ENCODE results near the gene JMJD1C. TPM values are rescaled to one million over a fixed set of nuclear protein-coding genes. Genes with fewer than 3 reads are reported as not detected.

Gene JMJD1C
- total and polyA plus RNA-seq, 12 donors = 14.4 to 70.4 (median 39.2) TPM

DNA sequence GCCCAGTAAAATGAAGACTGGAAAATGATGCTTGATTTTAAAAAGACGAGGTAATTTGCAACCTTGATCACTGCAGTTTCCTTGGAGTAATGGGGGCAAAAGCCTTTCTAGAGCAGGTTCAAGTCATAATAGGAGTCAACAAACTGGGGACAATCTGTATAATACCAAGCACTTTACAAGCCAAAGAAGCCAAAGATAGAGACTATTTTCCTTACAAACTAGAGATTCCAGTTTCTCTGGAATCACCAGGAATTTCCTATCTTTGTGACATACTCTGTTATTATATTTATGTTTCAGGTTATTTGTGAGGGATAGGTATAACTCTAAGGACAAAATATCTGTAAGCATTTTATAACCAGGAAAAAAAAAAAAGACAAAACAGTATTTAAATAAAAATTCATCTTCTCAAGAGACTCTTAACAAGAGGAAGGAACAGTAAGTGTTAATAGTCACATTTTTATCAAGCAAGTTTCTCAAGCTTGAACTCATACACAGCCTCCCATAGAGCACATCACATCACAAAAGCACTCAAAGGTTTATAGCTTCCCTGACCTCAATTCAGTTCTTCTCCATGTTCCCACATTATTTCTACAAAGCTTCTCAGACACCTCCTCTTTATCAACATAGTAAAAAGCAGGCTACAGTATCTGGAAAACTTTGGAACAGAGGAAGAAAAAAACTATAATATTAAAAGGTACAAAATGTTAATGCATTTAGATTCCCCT, 18.9 kb downstream of the JMJD1C start:
- H3K4me1 ChIP-seq = peaks cover 0 to 39% (median 14%) of the 10 kb centered on the region in 9 donors
- WGBS, 2 donors = 88 to 90% methylated on average over 1 of the region's 1 CpG
- no peaks in the 10 kb centered on the region for H3K27me3 ChIP-seq
- intact Hi-C loops (cut with DNase I) = no loop called here
- no peaks in the 10 kb centered on the region for H3K36me3 ChIP-seq
- TF ChIP-seq, protein P1, sequence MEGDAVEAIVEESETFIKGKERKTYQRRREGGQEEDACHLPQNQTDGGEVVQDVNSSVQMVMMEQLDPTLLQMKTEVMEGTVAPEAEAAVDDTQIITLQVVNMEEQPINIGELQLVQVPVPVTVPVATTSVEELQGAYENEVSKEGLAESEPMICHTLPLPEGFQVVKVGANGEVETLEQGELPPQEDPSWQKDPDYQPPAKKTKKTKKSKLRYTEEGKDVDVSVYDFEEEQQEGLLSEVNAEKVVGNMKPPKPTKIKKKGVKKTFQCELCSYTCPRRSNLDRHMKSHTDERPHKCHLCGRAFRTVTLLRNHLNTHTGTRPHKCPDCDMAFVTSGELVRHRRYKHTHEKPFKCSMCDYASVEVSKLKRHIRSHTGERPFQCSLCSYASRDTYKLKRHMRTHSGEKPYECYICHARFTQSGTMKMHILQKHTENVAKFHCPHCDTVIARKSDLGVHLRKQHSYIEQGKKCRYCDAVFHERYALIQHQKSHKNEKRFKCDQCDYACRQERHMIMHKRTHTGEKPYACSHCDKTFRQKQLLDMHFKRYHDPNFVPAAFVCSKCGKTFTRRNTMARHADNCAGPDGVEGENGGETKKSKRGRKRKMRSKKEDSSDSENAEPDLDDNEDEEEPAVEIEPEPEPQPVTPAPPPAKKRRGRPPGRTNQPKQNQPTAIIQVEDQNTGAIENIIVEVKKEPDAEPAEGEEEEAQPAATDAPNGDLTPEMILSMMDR (IDR thresholded peaks at IDR 0.05) = no peak
- no peaks in the 10 kb centered on the region for H3K9me3 ChIP-seq
- no peak overlapping the region for H3K27ac ChIP-seq
- no peak for DNase-seq
- no peak for ATAC-seq
- H3K4me3 ChIP-seq = no peak overlapping the region

GRCh38 chr10:63441404-63441803, 24.4 kb downstream of the JMJD1C start:
- 55 to 60% methylated on average over 3 of the region's 3 CpGs for WGBS, 2 donors
- no peak for ATAC-seq
- TF ChIP-seq, protein P1 (IDR thresholded peaks at IDR 0.05) = no peak
- H3K27me3 ChIP-seq = no peaks in the 10 kb centered on the region
- no peak for DNase-seq
- no peaks in the 10 kb centered on the region for H3K9me3 ChIP-seq
- intact Hi-C loops (cut with DNase I) = no loop called here
- no peak overlapping the region for H3K4me3 ChIP-seq
- H3K27ac ChIP-seq = no peak overlapping the region
- H3K4me1 ChIP-seq = peaks cover 3 to 79% (median 51%) of the 10 kb centered on the region in 9 donors
- H3K36me3 ChIP-seq = no peaks in the 10 kb centered on the region

GRCh38 chr10:63439607-63440006, 26.2 kb downstream of the JMJD1C start:
- TF ChIP-seq, protein P1 (IDR thresholded peaks at IDR 0.05) = no peak
- Histone ChIP-seq H3K27ac (no peak overlapping the region), H3K27me3 (no peaks in the 10 kb centered on the region), H3K36me3 (no peaks in the 10 kb centered on the region), H3K9me3 (no peaks in the 10 kb centered on the region), H3K4me3 (no peak overlapping the region), H3K4me1 (peaks cover 3 to 92% (median 57%) of the 10 kb centered on the region in 9 donors)
- 93 to 95% methylated on average over 3 of the region's 3 CpGs for WGBS, 2 donors
- intact Hi-C loops (cut with DNase I) = no loop called here
- no peak for ATAC-seq
- no peak for DNase-seq

DNA sequence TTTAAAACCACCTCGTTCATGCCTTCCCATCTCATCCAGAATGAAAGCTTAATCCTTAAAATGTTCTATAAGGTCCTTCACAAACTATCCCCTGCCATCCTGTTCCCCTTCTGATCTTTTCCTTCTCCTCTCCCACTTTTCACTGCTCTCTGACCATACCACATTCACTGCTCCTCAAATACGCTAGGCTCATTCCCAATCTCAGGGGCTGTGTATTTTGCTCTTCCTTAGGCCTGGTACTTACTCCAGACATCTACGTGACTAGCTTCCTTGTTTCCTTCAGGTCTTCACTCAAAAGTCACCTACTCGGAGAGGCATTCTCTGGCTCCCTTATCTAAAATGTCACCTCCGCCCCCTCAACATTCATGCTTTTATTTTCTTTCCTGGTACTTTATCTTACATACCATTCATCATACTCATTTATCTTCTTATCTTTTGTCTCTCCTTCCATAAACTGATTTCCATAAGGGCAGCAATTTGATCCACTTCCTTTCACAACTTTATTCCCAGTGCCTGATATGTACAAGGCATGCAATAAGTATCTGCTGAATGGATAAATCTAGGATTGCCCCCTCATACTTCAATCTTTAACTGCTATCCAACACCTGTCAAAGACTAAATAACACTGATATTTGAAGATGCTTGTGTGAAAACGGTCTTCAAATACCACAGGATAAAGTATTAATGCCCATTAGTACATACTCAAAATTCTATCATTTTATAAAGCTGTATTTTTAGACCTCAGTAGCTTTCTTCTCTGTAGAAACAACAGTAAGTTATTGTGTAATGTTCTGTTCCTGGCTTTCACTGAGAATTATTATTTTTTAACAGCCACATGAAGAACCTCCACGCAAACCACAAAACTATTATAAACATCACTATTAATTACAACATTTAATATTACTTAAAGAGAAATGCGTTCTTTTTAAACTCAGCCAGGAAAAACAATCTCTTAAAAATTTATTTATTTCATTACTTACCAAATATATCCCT, 27.0 kb downstream of the JMJD1C start:
- TF ChIP-seq, protein P1 (IDR thresholded peaks at IDR 0.05) = no peak
- Histone ChIP-seq H3K27ac (no peak overlapping the region), H3K4me1 (peaks cover 5 to 99% (median 62%) of the 10 kb centered on the region in 9 donors), H3K4me3 (no peak overlapping the region), H3K27me3 (no peaks in the 10 kb centered on the region), H3K9me3 (no peaks in the 10 kb centered on the region), H3K36me3 (no peaks in the 10 kb centered on the region)
- WGBS, 2 donors = 75 to 81% methylated on average over 8 of the region's 8 CpGs
- intact Hi-C loops (cut with DNase I) = no loop called here
- DNase-seq (no peak), ATAC-seq (no peak)

Data from heart right ventricle (tissue), 16 donors.